Measurements from ENCODE around the gene CTNNAL1. TPM values are rescaled to one million over a fixed set of nuclear protein-coding genes. Genes with fewer than 3 reads are reported as not detected.

CTNNAL1 gene
- total RNA-seq, 2 donors from 2014 or later: 22.4 to 30.2 TPM

GRCh38 chr9:108983885-108984284 is 29.4 kb downstream of the CTNNAL1 start:
- Histone ChIP-seq H3K9ac (ENCODE audit: low read depth in 2 of 2, low read length in 2 of 2) (no peak overlapping the region), H3K27ac (no peak overlapping the region), H3K4me3 (no peak overlapping the region), H3K4me1 (no peaks in the 10 kb centered on the region), H3K36me3 (no peaks in the 10 kb centered on the region), H3K9me3 (no peaks in the 10 kb centered on the region), H3K27me3 (no peaks in the 10 kb centered on the region)
- DNase-seq: no peak
- intact Hi-C loops (cut with DNase I): no loop called here
- TF ChIP-seq CTCF (IDR thresholded peaks at IDR 0.05): no peak

GRCh38 chr9:108980893-108981292 is 32.4 kb downstream of the CTNNAL1 start:
- no peaks in the 10 kb centered on the region for H3K9me3 ChIP-seq
- no peaks in the 10 kb centered on the region for H3K27me3 ChIP-seq
- TF ChIP-seq CTCF (IDR thresholded peaks at IDR 0.05): no peak
- intact Hi-C loops (cut with DNase I): no loop called here
- H3K4me1 ChIP-seq: no peaks in the 10 kb centered on the region
- H3K9ac ChIP-seq (ENCODE audit: low read depth in 2 of 2, low read length in 2 of 2): no peak overlapping the region
- H3K36me3 ChIP-seq: no peaks in the 10 kb centered on the region
- no peak overlapping the region for H3K27ac ChIP-seq
- no peak overlapping the region for H3K4me3 ChIP-seq
- no peak for DNase-seq

DNA sequence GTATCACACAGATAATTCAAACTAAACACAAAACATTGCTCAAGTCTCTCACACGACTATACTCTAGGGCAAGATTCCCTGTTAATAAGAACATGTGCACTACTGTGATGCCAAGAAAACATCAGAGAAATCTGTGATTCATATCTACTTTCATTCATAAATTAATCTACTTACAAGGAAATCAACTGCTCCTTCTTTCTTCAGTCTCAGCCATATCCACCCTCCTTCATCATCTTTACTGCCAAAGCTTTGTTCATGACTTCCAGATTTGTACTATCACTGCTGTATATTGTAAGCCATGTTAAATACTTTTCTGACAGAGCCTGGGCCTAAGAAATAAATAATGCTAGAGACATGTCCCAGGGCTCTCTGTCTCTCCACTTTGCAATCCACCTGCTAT is 35.1 kb downstream of the CTNNAL1 start:
- H3K36me3 ChIP-seq: no peaks in the 10 kb centered on the region
- H3K9me3 ChIP-seq: no peaks in the 10 kb centered on the region
- no peak overlapping the region for H3K9ac ChIP-seq (ENCODE audit: low read depth in 2 of 2, low read length in 2 of 2)
- H3K27ac ChIP-seq: no peak overlapping the region
- H3K4me3 ChIP-seq: no peak overlapping the region
- intact Hi-C loops (cut with DNase I): no loop called here
- H3K4me1 ChIP-seq: no peaks in the 10 kb centered on the region
- no peaks in the 10 kb centered on the region for H3K27me3 ChIP-seq
- TF ChIP-seq CTCF (IDR thresholded peaks at IDR 0.05): no peak
- no peak for DNase-seq

DNA sequence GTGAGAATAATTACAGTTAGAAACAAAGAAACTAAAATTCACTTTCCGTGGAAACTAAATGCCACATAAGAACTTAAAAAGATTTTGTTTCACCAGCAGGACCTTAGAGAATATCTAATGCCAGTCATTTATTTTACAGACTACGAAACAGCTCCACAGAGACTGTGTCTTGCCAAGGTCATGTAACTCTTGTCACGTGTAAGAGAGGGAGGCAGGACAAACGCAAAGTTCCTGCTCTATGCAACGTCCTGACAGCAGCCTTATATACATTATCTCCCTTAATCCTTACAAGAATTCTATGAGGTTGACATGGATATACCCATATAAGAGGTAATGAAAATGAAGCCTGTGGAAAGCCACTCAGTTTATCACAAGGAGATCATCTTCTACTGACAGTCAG is 39.4 kb downstream of the CTNNAL1 start:
- no peak for DNase-seq
- Histone ChIP-seq H3K9ac (ENCODE audit: low read depth in 2 of 2, low read length in 2 of 2) (no peak overlapping the region), H3K9me3 (no peaks in the 10 kb centered on the region), H3K27me3 (no peaks in the 10 kb centered on the region), H3K4me1 (no peaks in the 10 kb centered on the region), H3K27ac (no peak overlapping the region), H3K36me3 (no peaks in the 10 kb centered on the region), H3K4me3 (no peak overlapping the region)
- TF ChIP-seq CTCF (IDR thresholded peaks at IDR 0.05): no peak
- intact Hi-C loops (cut with DNase I): no loop called here

DNA sequence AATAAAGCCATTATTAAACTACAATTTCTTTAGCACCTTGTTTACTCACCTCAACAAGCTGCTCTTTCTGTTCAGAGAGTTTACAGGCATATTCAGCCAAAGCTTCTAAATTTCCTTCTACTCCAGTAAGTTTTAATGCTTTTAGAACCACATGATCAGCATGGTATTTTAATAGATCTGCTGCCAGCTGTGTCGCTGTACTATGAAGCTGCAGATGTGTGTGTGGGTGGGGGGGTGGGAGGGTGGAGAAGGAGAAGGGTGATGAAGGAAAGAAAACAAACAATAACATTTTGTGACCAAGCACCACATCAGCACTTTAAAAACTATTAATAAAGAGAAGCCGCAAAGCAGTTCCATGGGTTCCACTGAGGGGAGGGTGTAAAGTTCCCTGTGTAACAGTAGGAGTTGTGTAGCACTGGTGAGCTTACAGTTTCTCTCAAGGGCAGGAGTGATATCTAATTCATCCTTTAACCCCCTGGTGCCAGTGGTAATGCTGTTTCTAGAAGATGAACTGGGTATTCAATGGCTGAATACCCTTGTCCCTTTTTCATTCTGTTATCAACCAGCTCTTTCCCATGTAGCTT is 40.6 kb downstream of the CTNNAL1 start:
- H3K27me3 ChIP-seq: no peaks in the 10 kb centered on the region
- H3K27ac ChIP-seq: no peak overlapping the region
- no peaks in the 10 kb centered on the region for H3K36me3 ChIP-seq
- no peak overlapping the region for H3K4me3 ChIP-seq
- TF ChIP-seq CTCF (IDR thresholded peaks at IDR 0.05): no peak
- DNase-seq: no peak
- H3K4me1 ChIP-seq: no peaks in the 10 kb centered on the region
- no peaks in the 10 kb centered on the region for H3K9me3 ChIP-seq
- intact Hi-C loops (cut with DNase I): no loop called here
- no peak overlapping the region for H3K9ac ChIP-seq (ENCODE audit: low read depth in 2 of 2, low read length in 2 of 2)
